22Rv1 (cell line): ENCODE measurements around the gene CCL13.

Experiments
- H3K27ac ChIP-seq: fragments of 450-650 bp; 2 replicates; pipeline ENCODE4 v1.5.1; 2017
- CTCF ChIP-seq: fragments of 450-650 bp; IDR thresholded peaks from 2 replicates; pipeline ENCODE4 v1.5.1; 2017; ENCODE audit warnings: mild to moderate bottlenecking
- ZFX ChIP-seq: fragments of 450-650 bp; IDR thresholded peaks from 2 replicates; pipeline ENCODE4 v1.6.1; 2017; ENCODE audit warnings: antibody characterized with exemption, borderline replicate concordance

CCL13 gene

GRCh38 chr17:34401165-34401564 lies 44.9 kb downstream of the CCL13 start:
- TF ChIP-seq CTCF = no peak
- TF ChIP-seq ZFX = no peak

DNA sequence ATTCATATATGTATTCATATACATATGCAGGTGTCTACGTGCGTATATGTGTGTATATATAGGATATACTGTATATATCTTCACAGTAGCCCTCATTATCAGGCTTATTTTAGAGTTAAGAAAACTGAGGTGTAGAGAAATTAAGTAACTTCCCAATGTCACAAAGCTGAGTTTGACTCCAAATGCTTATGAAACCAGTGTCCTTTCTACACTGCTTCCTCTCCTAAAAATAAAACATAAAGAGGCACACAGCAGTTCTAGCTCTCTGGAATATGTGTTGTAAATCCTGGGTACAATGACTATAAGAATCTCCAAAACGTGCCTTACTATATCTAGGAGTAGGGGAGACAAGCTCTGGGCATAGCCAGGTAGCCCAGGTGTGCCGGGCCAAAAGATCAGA lies 46.7 kb downstream of the CCL13 start:
- no peak overlapping the region for H3K27ac ChIP-seq
- TF ChIP-seq CTCF = no peak
- no peak for TF ChIP-seq ZFX

More at GRCh38 chr17:34401165-34401564, 44.9 kb downstream of the CCL13 start:
- no peak overlapping the region for H3K27ac ChIP-seq

- TF ChIP-seq ZFX (no peak), CTCF (no peak)
Observed at GRCh38 chr17:34406226-34406625, 49.9 kb downstream of the CCL13 start.

More at GRCh38 chr17:34406226-34406625, 49.9 kb downstream of the CCL13 start:
- no peak overlapping the region for H3K27ac ChIP-seq
